IPS-15b (cell line): ENCODE measurements around the gene CYP27C1.

ENCODE experiments used
- H3K27me3 ChIP-seq: one replicate; pipeline ENCODE4 v1.6.1; 2013; ENCODE audit warnings: low read length; ENCODE audit not compliant: control insufficient read depth, insufficient read depth
- H3K36me3 ChIP-seq: one replicate; pipeline ENCODE4 v1.6.1; 2013; ENCODE audit warnings: low read length; ENCODE audit not compliant: control insufficient read depth, insufficient read depth
- H3K4me1 ChIP-seq: one replicate; pipeline ENCODE4 v1.6.1; 2013; ENCODE audit warnings: mild to moderate bottlenecking, low read length; ENCODE audit not compliant: control insufficient read depth, insufficient read depth
- H3K4me3 ChIP-seq: one replicate; pipeline ENCODE4 v1.5.1; 2013; ENCODE audit warnings: low read depth, low read length
- H3K9ac ChIP-seq: one replicate; pipeline ENCODE4 v1.6.1; 2013; ENCODE audit warnings: low read depth, mild to moderate bottlenecking, low read length
- H3K9me3 ChIP-seq: one replicate; pipeline ENCODE4 v1.6.1; 2013; ENCODE audit warnings: mild to moderate bottlenecking, low read length; ENCODE audit not compliant: control insufficient read depth, insufficient read depth

CYP27C1 gene

DNA sequence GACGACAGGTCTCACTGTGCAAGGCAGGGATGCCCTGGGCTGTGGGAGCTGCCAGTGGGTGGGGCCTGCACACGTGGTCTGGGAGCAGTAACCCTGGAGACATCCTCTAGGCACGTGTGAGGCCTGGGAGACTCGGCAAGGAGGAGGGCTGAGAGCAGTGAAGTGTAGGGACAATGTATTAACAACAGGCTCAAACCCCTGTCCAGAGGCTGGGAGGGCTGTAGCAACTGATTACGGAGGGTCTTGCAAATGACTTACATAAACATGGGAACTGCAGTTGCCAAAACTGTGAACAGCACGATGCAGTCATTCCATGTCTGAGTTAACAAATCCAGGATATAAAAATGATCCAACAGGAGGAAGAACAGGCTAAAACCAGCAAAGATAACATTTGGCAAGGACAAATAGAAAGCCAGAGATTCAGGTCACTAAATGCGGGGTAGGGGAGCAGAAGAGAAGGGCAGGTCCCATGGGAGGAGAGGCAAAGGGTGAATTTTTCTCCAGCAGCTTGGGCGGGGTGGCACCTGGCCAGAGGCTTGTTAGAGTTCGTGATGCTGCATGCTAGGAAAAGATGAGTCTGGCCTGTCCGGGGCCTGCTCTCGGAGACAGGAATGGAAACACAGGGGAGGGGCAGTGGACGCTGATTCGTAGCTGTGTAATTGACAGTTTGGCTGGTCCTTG lies 44.9 kb downstream of the CYP27C1 start:
- Histone ChIP-seq H3K36me3 (no peaks in the 10 kb centered on the region), H3K9ac (no peak overlapping the region), H3K4me1 (no peaks in the 10 kb centered on the region), H3K27me3 (no peaks in the 10 kb centered on the region), H3K4me3 (no peak overlapping the region), H3K9me3 (no peaks in the 10 kb centered on the region)

GRCh38 chr2:127174640-127175039 lies 45.5 kb downstream of the CYP27C1 start:
- H3K9me3 ChIP-seq: no peaks in the 10 kb centered on the region
- no peaks in the 10 kb centered on the region for H3K36me3 ChIP-seq
- H3K4me3 ChIP-seq: no peak overlapping the region
- H3K4me1 ChIP-seq: no peaks in the 10 kb centered on the region
- H3K9ac ChIP-seq: no peak overlapping the region
- no peaks in the 10 kb centered on the region for H3K27me3 ChIP-seq

DNA sequence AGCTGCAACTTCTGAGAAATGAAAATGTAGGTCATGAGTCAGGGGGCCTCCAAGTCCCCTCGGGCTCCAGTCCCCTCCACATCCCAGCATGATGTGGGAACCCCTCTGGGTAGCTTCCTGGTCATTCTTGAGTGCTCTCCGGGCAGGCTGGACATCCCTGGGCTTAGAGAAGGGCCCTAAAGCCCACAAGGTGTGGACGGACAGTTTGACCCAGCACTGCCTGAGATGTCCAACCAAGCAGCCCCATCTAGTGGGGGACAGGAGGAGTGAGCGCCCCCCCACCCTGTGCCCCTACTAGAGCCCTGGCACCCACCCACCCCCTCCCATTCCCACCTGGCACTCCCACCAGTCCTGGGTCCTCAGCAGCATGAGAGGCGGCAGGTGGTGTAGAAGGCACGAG lies 46.0 kb downstream of the CYP27C1 start:
- no peaks in the 10 kb centered on the region for H3K36me3 ChIP-seq
- H3K4me1 ChIP-seq: no peaks in the 10 kb centered on the region
- no peaks in the 10 kb centered on the region for H3K9me3 ChIP-seq
- H3K27me3 ChIP-seq: no peaks in the 10 kb centered on the region
- H3K9ac ChIP-seq: no peak overlapping the region
- no peak overlapping the region for H3K4me3 ChIP-seq

DNA sequence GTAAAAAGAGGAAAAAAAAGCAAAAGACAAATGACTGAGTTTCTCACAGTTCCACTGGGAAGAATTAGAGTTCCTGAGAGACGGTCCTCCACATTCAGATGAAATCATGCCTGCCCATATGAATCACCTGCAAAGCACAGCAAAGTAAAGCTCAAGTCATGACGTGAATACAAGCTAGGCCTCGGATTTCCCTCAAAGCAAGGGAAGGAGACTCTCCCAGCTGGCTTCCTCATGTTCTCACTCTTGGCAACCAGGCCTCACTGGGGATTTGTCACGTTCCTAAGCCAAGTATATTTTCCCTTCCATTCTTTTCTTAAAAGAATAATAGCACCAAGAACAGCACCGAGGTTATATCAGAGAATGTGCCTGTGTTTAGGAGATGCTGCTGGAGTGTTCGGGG lies 47.0 kb downstream of the CYP27C1 start:
- Histone ChIP-seq H3K9me3 (no peaks in the 10 kb centered on the region), H3K4me1 (no peaks in the 10 kb centered on the region), H3K9ac (no peak overlapping the region), H3K36me3 (no peaks in the 10 kb centered on the region), H3K4me3 (no peak overlapping the region), H3K27me3 (no peaks in the 10 kb centered on the region)

- Histone ChIP-seq H3K36me3 (no peaks in the 10 kb centered on the region), H3K27me3 (no peaks in the 10 kb centered on the region), H3K4me1 (no peaks in the 10 kb centered on the region), H3K9me3 (no peaks in the 10 kb centered on the region), H3K4me3 (no peak overlapping the region), H3K9ac (no peak overlapping the region)
These were observed 47.8 kb downstream of the CYP27C1 start for GRCh38 chr2:127172306-127172705.

DNA sequence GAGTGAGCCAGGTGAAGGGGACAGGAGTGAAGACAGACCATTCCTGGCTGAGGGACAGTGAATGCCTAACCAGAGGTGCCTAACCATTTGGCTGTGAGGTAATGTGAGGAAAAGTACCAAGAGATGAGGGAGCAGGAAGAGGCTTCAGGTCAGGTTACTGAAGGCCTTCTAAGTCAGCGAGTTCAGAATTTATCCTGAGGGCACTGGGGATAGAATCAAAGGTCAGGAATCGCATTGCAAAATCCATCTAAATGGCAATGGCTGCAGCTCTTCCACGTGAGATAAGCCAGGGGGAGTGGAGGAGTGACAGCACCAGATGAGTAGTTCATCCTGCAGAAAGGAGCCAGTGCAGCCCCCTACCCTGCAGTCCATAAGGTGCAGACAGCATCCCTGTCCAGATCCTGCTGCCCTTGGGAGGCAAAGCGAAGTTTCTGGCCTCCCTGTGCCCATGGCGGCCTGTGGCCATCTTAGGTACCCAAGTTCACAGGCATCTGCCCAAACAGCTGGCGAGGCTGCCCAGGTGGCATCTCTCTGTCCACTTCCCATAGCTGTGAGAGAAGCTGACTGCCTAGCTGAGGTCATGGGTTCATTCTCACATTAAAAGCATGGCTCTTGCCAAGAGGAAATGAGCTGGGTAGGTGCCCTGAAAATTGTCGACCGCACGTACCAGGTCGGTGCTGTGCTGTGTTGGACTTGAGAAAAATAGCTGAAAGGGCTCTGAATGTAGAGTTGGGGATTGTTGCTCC lies 49.5 kb downstream of the CYP27C1 start:
- Histone ChIP-seq H3K27me3 (no peaks in the 10 kb centered on the region), H3K4me1 (no peaks in the 10 kb centered on the region), H3K4me3 (no peak overlapping the region), H3K9me3 (no peaks in the 10 kb centered on the region), H3K36me3 (no peaks in the 10 kb centered on the region), H3K9ac (no peak overlapping the region)

DNA sequence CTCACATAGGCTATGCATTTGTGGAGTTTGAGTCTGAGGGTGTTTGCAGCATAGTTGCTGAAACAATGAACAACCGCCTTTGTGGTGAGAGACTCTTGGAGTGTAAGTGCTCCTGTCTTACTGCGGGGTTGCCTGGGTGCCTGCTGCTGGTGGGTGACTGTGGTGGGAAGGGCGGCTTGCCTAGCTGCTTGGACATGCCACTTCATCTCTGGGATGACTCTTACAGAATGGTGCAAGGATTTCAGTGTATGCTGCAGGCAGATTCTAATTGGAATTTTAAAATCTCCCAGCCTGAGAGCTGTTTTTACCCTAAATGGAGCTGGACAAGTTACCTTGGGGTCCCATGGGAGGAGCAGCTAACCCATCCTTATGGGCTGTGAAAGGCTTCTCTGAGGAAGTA lies 50.1 kb downstream of the CYP27C1 start:
- H3K4me1 ChIP-seq: no peaks in the 10 kb centered on the region
- H3K36me3 ChIP-seq: no peaks in the 10 kb centered on the region
- no peaks in the 10 kb centered on the region for H3K9me3 ChIP-seq
- H3K4me3 ChIP-seq: no peak overlapping the region
- no peaks in the 10 kb centered on the region for H3K27me3 ChIP-seq
- no peak overlapping the region for H3K9ac ChIP-seq

GRCh38 chr2:127169066-127169660 lies 50.9 kb downstream of the CYP27C1 start:
- Histone ChIP-seq H3K27me3 (no peaks in the 10 kb centered on the region), H3K4me1 (no peaks in the 10 kb centered on the region), H3K36me3 (no peaks in the 10 kb centered on the region)

DNA sequence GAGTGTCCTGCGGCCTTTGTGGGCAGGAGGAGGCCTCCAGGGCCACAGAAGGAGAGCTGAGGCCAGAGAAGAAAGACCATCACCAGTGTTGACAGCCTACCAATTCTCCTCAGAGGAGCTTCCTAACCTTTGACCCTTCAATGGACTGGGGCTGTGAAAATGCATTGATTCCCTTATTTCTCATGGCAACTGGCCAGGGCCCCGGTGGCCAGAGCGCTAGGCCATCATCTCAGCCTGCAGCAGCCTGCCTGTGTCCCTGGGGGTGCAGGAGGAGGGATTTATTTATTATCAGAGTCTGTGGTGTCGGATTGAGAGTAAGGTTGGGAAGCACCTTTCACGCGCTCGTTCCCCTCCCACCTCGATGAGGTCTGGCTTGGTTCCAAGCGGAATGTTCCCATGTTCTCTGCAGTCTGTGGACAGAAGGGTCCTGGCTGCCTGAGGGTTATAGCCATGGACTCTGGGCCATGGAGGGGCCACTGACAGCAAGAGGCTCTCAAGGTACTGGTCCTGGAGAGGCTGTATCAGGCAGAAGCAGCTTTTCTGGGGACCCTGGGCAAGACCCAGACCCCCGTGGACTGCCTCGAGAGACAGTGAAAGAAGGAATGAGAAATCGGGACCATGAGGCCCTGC lies 53.8 kb downstream of the CYP27C1 start:
- Histone ChIP-seq H3K9me3 (no peaks in the 10 kb centered on the region), H3K9ac (no peak overlapping the region), H3K4me3 (no peak overlapping the region), H3K27me3 (no peaks in the 10 kb centered on the region), H3K36me3 (no peaks in the 10 kb centered on the region), H3K4me1 (no peaks in the 10 kb centered on the region)

More at GRCh38 chr2:127169066-127169660, 50.9 kb downstream of the CYP27C1 start:
- no peaks in the 10 kb centered on the region for H3K9me3 ChIP-seq
- H3K9ac ChIP-seq: no peak overlapping the region
- H3K4me3 ChIP-seq: no peak overlapping the region

DNA sequence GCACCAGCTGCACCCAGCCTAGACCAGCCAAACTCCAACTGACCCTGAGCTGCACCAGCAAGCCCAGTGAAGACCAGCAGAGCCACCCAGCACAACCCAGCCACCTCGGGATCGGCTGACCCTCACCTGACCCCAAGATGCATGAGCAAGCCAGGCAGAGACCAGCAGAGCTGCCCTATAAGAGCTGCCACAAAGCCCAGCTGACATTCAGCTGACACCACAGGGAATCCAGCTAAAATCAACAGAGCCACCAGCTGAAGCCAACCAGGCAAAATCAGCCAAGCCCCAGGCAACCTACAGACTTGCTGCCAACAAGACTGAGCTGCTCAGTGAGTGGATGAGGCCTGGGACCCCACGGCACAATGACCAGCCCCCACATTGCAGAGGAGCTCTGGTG lies 54.6 kb downstream of the CYP27C1 start:
- Histone ChIP-seq H3K9me3 (no peaks in the 10 kb centered on the region), H3K27me3 (no peaks in the 10 kb centered on the region), H3K4me3 (no peak overlapping the region), H3K9ac (no peak overlapping the region), H3K4me1 (no peaks in the 10 kb centered on the region), H3K36me3 (no peaks in the 10 kb centered on the region)

DNA sequence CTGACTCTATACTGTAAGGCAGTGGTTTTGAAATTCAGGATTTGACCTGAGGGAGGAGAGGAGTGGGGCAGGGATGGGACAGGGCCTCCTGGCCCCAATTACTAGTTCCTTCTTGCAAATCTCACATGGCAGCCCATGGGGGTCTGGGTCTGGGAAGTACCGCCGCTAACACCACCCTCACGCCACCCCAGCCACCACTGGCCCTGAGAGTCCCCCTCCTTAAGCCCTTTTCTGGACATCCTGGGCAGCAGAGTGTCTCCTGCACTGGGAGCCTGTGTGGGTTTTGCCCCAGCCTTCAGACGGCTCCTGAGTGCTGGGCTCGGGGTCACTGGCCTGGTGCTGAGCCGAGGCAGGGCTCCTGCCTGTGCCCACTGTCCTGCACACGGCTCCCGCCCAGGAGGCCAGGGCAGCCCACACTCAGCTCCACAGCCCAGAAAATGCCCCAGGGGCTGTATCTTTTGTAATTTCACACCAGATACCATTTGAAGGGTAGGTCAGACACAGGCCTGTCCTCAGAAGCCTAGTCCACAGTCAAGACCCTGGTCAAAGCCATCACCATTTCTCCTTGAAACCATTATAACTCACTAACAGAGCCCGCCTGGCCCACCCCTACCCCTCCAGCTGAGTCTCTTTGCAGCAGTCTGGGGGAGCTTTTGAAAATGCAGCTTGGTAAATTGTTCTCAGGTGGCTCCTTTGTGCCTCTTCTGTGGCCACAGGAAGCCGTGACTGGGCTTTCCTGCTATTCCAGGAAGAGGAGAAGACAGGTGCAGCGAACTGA lies 55.1 kb downstream of the CYP27C1 start:
- H3K4me3 ChIP-seq: no peak overlapping the region
- H3K9me3 ChIP-seq: no peaks in the 10 kb centered on the region
- H3K4me1 ChIP-seq: no peaks in the 10 kb centered on the region
- H3K9ac ChIP-seq: no peak overlapping the region
- no peaks in the 10 kb centered on the region for H3K27me3 ChIP-seq
- H3K36me3 ChIP-seq: no peaks in the 10 kb centered on the region
